A549 treated with CORT108297 at 1 μM for 4 hours (cell line): ENCODE results near the gene EFCAB8. TPM values are rescaled to one million over a fixed set of nuclear protein-coding genes. Genes with fewer than 3 reads are reported as not detected.

Source experiments
- total RNA-seq: library from RNA; stranded (reverse); fragments of 200-300 nt; extraction: Qiagen RNA extraction; gene quantifications from 5 replicates; pipeline ENCODE4 v1.2.3, GENCODE V29; 2022

Gene EFCAB8, protein sequence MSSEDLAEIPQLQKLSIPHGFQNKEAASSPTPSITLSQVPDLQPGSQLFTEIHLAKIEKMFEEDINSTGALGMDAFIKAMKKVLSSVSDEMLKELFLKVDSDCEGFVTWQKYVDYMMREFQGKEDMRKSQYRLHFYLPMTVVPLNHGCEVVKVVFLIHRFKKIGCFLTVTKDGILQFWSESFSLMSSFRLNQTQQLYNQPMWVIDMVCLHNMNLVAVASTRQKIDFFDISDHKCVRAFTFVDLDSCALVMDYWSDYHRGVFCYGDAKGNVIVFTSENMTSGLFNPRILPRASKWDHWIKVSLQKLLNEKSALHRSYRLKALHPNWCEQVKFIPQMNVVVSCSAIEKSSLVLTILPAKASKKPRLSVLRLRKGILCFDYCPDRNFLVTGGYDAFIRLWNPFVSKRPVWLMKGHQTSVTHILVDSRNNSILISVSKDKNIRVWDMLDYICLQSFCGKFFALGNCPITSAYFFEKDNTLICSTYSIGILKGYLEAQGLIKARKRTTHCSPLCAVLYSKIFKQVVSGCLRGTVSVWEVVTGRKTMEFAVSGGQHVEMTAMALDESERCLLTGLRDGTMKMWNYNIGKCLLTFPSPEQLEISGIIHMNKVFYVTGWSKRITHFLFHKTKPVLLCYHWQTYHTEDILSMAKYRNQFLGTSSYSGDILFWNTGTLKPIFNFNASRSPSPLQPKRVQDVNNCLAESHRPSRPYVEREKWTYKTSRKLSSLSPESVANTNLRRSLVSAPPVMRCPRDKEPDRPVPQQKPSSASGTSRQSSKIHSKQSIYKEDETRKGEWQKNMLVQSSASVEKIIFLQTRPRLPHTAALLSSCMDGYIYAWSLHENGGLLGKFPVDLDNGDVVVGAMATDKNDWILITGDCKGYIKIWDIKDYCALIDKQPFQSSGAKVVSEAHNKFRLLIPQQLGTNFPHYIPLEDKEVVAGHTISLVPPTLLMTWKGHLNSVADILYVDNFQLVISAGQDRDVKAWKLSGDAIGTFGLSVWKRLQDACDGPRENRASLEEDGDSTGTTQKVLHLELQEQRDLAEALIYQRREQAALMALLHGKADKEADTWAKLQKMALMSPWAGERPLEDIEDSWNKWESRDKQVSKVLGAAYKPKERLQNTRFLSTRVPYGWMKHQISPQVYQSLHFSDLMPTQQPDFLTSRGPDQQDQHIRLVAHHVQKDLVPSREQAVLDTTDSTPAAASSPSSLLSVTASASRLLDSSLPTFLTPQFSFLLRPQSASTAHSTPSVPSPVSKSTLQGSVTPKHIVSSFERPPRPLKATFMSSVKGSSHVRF
- not detected in 5 replicates for total RNA-seq

DNA sequence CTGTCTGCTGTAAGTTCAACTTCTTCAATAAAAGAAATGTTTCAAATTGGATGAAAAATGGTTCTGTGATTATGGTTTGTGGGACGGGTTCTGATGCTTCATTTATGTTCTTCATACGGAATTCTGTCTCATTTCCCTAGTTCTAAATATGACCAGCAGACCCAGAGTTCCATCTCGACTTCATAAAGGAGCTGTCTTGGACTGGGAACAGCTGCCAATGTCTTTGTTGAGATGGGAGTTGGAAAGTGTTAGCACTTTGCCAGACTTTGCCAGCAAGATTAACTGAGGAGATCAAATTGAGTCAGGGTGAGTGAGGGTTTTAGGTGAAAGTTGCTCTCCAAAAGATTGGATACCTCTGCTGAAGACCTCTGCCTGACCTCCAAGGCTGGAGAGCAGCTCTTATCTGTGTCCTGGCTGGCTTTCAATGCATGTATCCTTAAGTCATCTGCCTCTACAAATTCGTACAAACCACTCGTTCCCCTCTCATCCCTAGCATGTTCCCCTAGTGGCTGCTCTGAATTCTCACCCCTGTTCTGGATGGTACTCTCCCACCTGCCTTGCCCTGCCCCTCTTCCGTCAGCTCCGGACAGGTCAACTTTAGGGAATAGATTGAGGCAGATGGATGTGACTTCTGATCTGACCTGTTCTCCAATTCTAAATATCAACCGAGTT, at the start of gene EFCAB8:
EFCAB8 (plus strand) TSS at position 223 of the 672 bp plus-strand sequence. CDS start 4,870 bp downstream, outside the sequence.

DNA sequence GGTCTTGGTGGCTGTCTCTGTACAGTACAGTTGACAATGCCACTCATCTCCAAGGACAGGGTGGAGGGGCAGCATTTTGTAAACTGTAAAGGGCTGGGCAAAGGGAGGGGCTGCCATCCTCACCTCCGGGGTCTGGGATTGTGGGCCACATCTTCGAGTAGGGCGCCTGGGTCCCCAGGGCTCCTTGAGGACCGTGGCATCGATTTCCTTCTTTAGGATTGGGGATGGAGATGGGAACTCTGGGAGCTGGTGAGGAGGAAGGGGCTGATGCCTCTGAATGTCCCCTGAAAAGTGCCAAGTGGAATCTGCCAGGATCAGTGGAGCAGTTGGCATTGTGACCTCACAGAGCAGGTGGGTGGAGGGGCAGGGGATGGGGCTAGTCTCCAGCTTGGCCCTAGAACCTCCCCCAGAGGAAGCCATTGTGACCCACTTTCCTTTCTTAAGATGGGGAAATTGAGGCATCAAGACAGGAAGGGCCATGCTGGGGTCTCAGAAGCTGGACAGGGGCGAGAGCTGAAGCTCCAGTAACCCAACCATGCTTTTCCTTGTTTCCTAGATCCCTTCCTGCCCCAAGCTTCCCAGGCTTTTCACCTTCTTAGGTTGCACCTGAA, 145.5 kb downstream of the EFCAB8 start, which contains the start of gene SUN5:
SUN5 (minus strand) TSS at position 293 of the 611 bp plus-strand sequence; CDS start at position 200, 93 bp downstream.

DNA sequence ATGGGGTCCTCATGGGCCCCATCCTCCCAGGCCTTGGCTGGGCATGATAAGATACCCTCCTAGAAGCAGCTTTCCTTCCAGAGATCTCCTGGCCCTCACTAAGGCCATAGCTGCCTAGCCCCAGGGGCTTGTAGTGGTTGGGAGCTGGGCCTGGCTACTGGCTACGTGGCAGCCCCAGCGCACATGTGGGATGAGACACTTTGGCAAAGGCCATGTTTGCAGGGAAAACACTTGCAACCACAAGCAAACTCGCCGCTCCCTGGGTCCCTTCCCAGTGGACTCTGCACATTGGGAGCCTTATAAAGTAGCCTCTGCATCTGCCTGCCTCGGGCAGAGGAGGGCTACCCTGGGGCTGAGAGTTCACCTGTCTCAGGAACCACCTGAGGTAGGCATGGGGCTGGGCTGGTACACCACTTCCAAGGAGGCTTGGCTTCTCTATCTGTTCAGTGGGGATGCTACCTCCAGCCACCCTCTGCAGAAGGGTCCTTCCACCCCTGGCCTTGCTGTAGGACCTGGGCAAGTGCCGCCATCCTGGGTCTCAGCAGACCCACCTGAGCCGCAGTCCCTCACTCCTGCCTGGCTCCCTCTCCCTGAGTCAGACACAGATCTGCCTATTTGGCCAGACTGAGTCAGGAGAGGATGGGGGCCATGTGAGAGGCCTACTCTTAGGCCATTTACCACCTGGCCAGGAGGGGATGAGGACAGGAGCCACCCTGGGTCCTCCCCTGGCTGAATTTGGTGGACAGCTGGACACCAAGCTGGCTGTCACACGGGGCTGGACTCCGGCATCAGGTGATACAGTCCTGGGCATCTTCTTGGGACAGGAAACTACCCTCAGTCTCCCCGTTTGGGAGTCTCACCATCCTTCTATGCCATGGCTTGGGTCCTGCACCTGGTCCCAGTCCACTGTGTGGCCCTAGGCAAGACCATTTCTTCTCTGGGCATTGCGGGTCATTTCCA, 148.9 kb downstream of the EFCAB8 start, which contains the start of gene BPIFB2:
BPIFB2 (plus strand) TSS at position 329 of the 960 bp plus-strand sequence. CDS start 871 bp downstream, outside the sequence.

Other genes with a start within 250 kb of the EFCAB8 start
- not detected in 5 replicates for gene C20orf203, start 185.0 kb upstream of the EFCAB8 start, total RNA-seq
- 58.2 to 63.4 TPM (median 59.2 TPM) in 5 replicates for gene COMMD7, start 115.5 kb upstream of the EFCAB8 start, total RNA-seq
- gene DNMT3B, start 96.5 kb upstream of the EFCAB8 start, total RNA-seq, result 3.8 to 5.6 TPM (median 4.6 TPM) in 5 replicates
- 138 to 171 TPM (median 140 TPM) in 5 replicates for gene MAPRE1, start 39.0 kb upstream of the EFCAB8 start, total RNA-seq
- not detected in 5 replicates for gene SUN5, start 145.5 kb downstream of the EFCAB8 start, total RNA-seq
- not detected in 5 replicates for gene BPIFB2, start 148.8 kb downstream of the EFCAB8 start, total RNA-seq
- gene BPIFB6, start 172.7 kb downstream of the EFCAB8 start, total RNA-seq, result not detected in 5 replicates
- not detected in 5 replicates for gene BPIFB3, start 195.0 kb downstream of the EFCAB8 start, total RNA-seq
- gene BPIFB4, start 220.7 kb downstream of the EFCAB8 start, total RNA-seq, result not detected in 5 replicates